Testis (tissue), 2 donors: ENCODE data around the gene TSSK3.

ENCODE experiments used
- POLR2A ChIP-seq: fragments of 450-650 bp; IDR thresholded peaks from one replicate; pipeline ENCODE4 v1.6.1; 2017; ENCODE audit warnings: antibody characterized with exemption, mild to moderate bottlenecking, moderate library complexity
- TF ChIP-seq, protein P1 (sequence below), 3 experiments: fragments of 450-650 bp in 2 of 3; fragments of 200-600 bp in 1 of 3; sonication (generic) in 1 of 3; IDR thresholded peaks; one replicate each; pipeline ENCODE4 v1.5.1; 2016 to 2019; ENCODE audit warnings: antibody characterized with exemption in 3 of 3, mild to moderate bottlenecking in 2 of 3, moderate library complexity in 1 of 3

DNA sequence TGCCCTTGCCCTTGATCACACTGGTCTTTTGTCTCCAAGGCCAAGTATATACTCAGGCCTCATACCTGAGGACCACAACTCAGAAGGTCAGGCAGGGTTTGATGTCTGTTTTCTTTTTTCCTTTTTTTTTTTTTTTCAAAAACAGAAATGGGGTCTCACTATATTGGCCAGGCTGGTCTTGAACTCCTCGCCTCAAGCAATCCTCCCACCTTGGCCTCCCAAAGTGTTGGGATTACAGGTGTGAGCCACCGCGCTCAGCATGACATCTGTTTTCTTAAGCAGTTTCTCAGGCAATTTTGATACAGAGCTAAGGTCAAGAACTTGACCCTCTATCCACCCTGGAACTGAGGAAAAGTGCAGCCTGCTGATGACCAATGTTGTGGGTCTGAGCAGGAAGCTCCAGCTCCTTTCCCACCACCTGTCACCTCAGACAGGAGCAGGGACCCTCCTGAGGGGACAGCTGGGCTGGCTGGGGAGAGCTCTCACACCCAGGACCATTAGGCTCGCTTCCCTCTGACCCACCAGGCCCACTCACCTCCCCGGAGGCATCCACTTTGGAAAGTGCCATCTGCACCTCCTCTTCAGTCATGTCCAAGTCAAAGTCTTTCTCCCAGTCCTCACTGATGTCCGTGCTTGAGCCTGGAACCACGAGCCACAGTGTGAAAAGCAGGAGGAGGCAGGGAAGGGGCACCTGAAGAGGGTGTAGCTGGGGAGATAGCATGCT is 5.7 kb downstream of the TSSK3 start:
- TF ChIP-seq POLR2A: no peak
- TF ChIP-seq, protein P1, sequence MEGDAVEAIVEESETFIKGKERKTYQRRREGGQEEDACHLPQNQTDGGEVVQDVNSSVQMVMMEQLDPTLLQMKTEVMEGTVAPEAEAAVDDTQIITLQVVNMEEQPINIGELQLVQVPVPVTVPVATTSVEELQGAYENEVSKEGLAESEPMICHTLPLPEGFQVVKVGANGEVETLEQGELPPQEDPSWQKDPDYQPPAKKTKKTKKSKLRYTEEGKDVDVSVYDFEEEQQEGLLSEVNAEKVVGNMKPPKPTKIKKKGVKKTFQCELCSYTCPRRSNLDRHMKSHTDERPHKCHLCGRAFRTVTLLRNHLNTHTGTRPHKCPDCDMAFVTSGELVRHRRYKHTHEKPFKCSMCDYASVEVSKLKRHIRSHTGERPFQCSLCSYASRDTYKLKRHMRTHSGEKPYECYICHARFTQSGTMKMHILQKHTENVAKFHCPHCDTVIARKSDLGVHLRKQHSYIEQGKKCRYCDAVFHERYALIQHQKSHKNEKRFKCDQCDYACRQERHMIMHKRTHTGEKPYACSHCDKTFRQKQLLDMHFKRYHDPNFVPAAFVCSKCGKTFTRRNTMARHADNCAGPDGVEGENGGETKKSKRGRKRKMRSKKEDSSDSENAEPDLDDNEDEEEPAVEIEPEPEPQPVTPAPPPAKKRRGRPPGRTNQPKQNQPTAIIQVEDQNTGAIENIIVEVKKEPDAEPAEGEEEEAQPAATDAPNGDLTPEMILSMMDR (IDR thresholded peaks at IDR 0.05): no peak
